ENCODE measurements around the gene PCDH15. TPM values are rescaled to one million over a fixed set of nuclear protein-coding genes. Genes with fewer than 3 reads are reported as not detected.

The PCDH15 gene
- total RNA-seq, 1 experiment from 2014 or later, result 0.59 TPM

GRCh38 chr10:53978301-53978700 is 822.7 kb downstream of the PCDH15 start (continued):
- TF ChIP-seq ETV6 (CRISPR knock-in tag; IDR thresholded peaks at IDR 0.05), result no peak

GRCh38 chr10:53977267-53977666 is 823.8 kb downstream of the PCDH15 start:
- Mint-ChIP-seq H3K4me3 (no peak overlapping the region), H3K27ac (no peak overlapping the region), H3K4me1 (peaks cover 6% of the 10 kb centered on the region), H3K27me3 (ENCODE audit: low read depth) (no peaks in the 10 kb centered on the region), H3K9me3 (peaks cover 38% of the 10 kb centered on the region), H3K36me3 (0 out of 2 replicates have a peak, but pooled peaks cover 8% of the 10 kb centered on the region)
- DNase-seq (ENCODE audit: low spot score) (no peak), ATAC-seq (no peak)
- ChIA-PET POLR2A (no interaction called here), CTCF (no interaction called here)
- TF ChIP-seq, protein P1, sequence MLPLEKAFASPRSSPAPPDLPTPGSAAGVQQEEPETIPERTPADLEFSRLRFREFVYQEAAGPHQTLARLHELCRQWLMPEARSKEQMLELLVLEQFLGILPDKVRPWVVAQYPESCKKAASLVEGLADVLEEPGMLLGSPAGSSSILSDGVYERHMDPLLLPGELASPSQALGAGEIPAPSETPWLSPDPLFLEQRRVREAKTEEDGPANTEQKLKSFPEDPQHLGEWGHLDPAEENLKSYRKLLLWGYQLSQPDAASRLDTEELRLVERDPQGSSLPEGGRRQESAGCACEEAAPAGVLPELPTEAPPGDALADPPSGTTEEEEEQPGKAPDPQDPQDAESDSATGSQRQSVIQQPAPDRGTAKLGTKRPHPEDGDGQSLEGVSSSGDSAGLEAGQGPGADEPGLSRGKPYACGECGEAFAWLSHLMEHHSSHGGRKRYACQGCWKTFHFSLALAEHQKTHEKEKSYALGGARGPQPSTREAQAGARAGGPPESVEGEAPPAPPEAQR (CRISPR knock-in tag; IDR thresholded peaks at IDR 0.05), result no peak
- no peak for TF ChIP-seq RORB (CRISPR knock-in tag; IDR thresholded peaks at IDR 0.05)
- no peak for TF ChIP-seq GTF2I (CRISPR knock-in tag; conservative IDR thresholded peaks at IDR 0.05)
- TF ChIP-seq NFYB (CRISPR knock-in tag; conservative IDR thresholded peaks at IDR 0.05; ENCODE audit: low read depth), result no peak
- TF ChIP-seq, protein P2, sequence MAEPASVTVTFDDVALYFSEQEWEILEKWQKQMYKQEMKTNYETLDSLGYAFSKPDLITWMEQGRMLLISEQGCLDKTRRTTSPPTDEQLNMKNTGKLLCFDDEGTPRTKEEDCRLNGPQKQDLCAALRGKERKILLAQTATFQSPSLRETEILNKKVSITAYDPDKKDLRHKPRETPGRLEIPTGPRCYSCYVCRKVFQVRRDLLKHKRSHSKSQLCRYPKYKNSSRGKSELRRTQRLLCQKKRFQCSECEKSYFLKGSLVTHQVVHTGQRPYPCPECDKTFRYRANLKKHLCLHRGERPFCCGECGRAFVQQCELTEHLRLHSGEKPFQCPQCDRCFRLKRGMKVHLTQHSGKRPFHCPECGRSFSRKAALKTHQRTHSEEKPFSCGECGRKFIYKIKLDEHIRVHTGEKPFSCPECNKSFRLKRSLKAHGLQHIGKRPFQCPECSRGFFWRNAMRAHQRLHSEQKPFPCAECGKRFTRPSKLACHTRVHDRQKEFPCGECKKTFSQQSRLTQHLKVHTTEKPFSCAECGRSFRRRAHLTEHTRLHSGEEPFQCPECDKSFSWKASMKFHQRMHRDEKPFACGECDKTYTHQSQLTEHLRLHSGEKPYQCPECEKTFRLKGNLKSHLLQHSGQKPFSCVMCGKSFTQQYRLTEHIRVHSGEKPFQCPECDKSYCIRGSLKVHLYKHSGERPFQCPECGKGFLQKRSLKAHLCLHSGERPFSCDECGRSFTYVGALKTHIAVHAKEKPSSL (CRISPR knock-in tag; conservative IDR thresholded peaks at IDR 0.05), result no peak
- TF ChIP-seq FOXK1 (CRISPR knock-in tag; IDR thresholded peaks at IDR 0.05), result no peak
- TF ChIP-seq, protein P3, sequence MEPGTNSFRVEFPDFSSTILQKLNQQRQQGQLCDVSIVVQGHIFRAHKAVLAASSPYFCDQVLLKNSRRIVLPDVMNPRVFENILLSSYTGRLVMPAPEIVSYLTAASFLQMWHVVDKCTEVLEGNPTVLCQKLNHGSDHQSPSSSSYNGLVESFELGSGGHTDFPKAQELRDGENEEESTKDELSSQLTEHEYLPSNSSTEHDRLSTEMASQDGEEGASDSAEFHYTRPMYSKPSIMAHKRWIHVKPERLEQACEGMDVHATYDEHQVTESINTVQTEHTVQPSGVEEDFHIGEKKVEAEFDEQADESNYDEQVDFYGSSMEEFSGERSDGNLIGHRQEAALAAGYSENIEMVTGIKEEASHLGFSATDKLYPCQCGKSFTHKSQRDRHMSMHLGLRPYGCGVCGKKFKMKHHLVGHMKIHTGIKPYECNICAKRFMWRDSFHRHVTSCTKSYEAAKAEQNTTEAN (CRISPR knock-in tag; IDR thresholded peaks at IDR 0.05), result no peak
- TF ChIP-seq, protein P4, sequence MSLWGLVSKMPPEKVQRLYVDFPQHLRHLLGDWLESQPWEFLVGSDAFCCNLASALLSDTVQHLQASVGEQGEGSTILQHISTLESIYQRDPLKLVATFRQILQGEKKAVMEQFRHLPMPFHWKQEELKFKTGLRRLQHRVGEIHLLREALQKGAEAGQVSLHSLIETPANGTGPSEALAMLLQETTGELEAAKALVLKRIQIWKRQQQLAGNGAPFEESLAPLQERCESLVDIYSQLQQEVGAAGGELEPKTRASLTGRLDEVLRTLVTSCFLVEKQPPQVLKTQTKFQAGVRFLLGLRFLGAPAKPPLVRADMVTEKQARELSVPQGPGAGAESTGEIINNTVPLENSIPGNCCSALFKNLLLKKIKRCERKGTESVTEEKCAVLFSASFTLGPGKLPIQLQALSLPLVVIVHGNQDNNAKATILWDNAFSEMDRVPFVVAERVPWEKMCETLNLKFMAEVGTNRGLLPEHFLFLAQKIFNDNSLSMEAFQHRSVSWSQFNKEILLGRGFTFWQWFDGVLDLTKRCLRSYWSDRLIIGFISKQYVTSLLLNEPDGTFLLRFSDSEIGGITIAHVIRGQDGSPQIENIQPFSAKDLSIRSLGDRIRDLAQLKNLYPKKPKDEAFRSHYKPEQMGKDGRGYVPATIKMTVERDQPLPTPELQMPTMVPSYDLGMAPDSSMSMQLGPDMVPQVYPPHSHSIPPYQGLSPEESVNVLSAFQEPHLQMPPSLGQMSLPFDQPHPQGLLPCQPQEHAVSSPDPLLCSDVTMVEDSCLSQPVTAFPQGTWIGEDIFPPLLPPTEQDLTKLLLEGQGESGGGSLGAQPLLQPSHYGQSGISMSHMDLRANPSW (CRISPR knock-in tag; conservative IDR thresholded peaks at IDR 0.05; ENCODE audit: low read depth), result no peak
- no peak for TF ChIP-seq MXD4 (CRISPR knock-in tag; IDR thresholded peaks at IDR 0.05; ENCODE audit: borderline replicate concordance)
- TF ChIP-seq TEAD1 (CRISPR knock-in tag; IDR thresholded peaks at IDR 0.05), result no peak
- TF ChIP-seq, protein P5, sequence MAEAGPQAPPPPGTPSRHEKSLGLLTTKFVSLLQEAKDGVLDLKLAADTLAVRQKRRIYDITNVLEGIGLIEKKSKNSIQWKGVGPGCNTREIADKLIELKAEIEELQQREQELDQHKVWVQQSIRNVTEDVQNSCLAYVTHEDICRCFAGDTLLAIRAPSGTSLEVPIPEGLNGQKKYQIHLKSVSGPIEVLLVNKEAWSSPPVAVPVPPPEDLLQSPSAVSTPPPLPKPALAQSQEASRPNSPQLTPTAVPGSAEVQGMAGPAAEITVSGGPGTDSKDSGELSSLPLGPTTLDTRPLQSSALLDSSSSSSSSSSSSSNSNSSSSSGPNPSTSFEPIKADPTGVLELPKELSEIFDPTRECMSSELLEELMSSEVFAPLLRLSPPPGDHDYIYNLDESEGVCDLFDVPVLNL (CRISPR knock-in tag; IDR thresholded peaks at IDR 0.05; ENCODE audit: borderline replicate concordance, low read depth), result no peak
- TF ChIP-seq NR2C2 (CRISPR knock-in tag; IDR thresholded peaks at IDR 0.05), result no peak
- no peak for TF ChIP-seq ZNF232 (CRISPR knock-in tag; IDR thresholded peaks at IDR 0.05)
- TF ChIP-seq USF1 (CRISPR knock-in tag; IDR thresholded peaks at IDR 0.05), result no peak
- TF ChIP-seq, protein P6, sequence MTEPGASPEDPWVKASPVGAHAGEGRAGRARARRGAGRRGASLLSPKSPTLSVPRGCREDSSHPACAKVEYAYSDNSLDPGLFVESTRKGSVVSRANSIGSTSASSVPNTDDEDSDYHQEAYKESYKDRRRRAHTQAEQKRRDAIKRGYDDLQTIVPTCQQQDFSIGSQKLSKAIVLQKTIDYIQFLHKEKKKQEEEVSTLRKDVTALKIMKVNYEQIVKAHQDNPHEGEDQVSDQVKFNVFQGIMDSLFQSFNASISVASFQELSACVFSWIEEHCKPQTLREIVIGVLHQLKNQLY (CRISPR knock-in tag; IDR thresholded peaks at IDR 0.05), result no peak

Data from WTC11 (cell line).